SK-N-DZ (cell line): ENCODE data around the gene TRIO.
A peak's percentile ranks its signal among the peaks of the same experiment; 100 is the strongest.

Experiments
- DNase-seq: peaks from one replicate; pipeline ENCODE4 v3.0.0-alpha.2; 2015; ENCODE audit warnings: low spot score

The TRIO gene

DNA sequence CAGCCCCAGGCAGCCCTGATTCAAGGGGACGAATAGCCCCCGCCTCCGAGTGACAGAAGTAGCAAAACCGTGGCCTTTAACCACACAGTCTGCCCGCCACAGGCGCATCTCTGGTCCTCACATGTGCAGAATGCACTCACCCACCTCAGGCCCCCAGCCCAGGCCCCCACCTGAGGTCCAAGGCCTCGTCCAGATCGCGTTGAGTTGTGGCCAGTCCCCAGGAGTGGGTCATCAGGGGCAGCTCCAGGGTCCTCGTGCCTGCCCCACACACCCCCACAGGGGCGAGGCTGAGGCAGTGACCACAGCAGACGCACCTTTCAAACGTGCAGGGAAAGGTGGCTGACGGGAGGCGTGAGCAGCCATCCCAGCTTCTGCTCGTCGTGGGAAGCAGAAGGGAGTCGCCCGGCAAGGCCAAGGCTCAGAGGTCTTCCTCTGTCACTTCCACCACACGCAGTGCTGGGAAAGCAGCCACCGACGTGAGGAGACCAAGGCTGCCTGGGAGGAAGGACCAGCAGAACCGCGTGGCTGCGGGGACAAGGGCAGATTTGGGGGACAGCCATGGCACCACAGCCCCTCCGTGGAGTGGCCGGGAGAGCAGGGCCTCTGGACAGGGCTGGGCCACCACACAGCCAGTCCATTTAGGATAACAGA, 360.7 kb downstream of the TRIO start:
- no peak for DNase-seq

DNA sequence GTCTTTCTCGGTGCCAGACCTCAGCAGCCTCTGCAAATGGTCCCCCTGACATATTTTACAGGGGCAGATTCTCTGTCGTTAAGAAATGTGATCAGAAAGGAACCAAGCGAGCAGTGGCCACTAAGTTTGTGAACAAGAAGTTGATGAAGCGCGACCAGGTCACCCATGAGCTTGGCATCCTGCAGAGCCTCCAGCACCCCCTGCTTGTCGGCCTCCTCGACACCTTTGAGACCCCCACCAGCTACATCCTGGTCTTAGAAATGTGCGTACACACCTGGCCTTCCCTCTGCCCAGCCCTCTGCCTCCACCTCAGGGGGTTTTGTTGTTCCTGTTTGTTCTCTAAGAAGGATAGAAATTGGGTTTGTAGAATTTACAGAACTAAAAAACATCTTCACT, 361.2 kb downstream of the TRIO start:
- DNase-seq, result no peak

DNA sequence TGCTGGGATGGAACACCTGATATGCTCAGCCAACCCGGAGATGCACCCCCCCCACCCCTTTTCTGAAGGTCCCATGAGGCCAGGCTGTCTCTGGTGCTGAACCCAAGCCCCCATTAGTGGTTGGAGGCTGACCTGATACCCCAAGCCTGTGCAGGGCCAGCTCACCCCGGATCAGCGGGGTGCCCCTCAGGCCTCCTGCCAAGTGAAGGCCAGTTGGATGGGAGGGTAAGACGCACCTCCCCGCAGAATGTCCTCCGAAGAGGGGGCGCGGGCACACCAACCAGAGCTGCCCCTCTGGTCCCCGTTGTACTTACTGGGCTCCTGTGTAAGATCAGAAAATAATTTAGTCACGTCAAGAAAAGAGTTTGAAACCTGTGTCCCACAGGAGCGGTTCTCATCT, 361.7 kb downstream of the TRIO start:
- no peak for DNase-seq

DNA sequence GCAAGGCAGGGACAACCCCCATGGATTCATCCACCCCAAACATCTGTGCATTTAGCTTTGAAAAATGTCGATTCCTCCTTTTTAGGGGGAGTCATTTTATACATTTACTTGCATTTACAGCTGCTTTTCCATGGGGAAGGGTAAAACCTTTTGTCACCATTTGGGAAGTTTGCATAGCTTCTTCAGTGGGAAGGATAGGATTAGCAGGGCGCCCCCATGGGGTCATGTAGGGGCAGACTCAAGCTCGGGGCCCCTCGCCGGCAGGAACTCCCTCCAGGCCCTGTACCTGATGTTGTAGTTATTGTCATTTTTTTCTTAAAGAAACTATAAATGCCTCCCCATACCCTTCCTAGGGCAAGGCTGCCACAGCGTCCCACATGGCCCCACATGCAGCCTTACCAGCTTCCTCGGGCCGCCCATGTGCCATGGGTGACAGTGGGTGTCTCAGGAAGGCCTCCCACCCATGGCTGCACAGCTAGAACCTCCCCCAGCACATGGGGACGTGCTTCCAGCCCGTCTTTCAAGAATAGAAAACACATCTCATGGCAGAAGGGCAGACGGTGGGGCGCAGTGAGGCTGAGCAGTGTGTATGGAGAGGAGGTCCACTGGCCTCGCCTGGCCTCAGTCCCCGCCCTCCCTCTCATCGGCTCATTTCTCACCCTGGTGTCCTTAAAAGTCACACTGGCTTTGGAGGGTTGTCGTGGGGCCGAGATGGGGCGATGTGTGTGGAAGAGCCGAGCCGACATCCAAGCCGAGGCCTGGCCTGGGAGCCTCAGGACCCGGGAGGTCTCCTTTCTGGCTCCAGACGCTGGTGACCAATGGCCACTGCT, 362.4 kb downstream of the TRIO start:
- no peak for DNase-seq

DNA sequence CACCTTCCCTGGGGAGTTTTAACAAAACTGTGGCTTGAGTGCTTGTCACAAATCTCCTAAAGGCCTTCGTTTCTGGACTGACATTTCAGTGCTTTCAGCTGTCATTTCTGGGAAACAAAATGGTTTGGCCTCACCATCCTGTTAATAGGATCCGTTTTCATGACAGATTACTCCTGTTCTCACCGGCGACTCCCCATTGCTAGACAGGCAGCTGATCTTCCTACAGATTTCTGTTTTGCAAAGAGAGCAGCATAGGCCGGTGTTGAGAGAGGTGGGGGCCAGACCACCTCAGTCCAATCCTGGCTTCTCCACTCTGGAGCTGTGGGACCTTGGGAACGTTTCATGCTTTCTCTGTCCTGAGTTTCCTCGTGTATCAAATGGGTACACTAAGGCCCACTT, 363.0 kb downstream of the TRIO start:
- DNase-seq, result no peak

DNA sequence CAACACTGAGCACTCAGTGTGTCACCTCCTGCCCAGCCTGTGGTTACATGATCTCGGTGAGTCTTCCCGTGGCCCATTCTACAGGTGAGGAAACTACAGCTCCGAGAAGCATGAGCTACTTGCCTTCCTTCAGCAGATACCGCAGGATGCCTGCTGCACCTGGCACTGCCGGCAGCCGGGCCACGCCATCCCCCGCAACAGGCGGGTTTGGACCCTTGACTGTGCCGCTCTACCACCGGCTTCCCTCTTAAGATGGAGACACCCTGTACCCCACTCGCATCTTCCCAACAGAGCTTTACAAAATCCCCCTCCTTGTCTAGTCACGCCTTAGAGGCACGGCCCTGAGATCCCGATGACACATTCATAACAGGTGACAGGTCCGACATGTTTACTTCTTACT, 363.5 kb downstream of the TRIO start:
- no peak for DNase-seq

DNA sequence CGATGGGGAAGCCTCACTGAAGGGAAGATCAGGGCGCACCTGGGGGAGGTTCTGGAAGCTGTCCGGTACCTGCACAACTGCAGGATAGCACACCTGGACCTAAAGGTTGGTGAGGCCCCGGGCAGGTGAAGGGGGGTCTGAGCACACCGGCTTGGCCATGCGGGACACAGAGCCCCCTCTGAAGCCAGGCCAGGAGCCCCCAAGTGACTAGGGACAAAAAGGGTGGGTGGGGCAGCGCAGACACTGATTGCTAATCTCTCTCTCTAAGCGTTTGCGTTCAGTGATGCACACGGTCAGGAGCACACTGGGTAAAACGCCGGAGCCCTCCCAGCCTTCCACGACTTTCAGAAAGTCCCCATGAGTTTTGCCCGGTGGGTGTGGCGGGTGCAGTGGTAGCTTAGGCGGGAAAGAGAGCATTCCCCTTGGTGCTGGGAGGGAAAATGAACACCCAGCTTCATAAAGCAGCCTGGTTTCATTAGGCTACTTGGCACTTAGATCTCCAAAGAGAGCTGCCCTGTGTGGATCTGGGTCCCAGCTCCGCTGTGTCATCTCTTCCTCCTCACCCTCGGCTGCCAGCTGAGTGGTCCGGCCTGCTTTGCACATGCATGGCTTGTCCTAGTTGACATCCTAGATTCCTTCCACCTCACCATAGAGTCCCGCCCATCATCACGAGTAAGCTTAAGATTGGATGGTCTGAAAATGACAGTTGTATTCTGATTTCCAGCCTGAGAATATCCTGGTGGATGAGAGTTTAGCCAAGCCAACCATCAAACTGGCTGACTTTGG, 364.2 kb downstream of the TRIO start:
- no peak for DNase-seq

DNA sequence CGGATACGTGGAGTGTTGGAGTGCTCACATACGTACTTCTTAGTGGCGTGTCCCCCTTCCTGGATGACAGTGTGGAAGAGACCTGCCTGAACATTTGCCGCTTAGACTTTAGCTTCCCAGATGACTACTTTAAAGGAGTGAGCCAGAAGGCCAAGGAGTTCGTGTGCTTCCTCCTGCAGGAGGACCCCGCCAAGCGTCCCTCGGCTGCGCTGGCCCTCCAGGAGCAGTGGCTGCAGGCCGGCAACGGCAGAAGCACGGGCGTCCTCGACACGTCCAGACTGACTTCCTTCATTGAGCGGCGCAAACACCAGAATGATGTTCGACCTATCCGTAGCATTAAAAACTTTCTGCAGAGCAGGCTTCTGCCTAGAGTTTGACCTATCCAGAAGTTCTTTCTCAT, 364.9 kb downstream of the TRIO start:
- DNase-seq, result no peak

DNA sequence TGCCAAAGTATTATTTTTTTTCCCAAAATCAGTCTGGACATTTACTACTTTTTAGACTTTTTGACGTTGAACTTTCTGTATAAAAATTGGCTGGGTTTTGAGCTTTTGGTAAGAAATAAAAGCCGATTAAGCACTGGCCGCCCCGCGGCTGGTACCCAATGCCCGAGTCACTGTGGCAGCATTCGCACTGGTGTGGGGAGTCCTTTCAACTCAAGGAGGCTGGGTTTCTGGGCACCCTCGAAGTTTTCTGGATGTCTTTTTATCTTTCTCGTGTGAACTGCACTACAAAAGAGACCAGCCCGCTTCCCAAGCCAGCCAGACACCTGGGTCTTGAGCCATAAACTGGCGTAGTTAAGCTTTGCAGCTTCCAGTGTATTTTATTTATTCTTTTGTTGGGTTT, 366.4 kb downstream of the TRIO start:
- DNase-seq, result no peak

DNA sequence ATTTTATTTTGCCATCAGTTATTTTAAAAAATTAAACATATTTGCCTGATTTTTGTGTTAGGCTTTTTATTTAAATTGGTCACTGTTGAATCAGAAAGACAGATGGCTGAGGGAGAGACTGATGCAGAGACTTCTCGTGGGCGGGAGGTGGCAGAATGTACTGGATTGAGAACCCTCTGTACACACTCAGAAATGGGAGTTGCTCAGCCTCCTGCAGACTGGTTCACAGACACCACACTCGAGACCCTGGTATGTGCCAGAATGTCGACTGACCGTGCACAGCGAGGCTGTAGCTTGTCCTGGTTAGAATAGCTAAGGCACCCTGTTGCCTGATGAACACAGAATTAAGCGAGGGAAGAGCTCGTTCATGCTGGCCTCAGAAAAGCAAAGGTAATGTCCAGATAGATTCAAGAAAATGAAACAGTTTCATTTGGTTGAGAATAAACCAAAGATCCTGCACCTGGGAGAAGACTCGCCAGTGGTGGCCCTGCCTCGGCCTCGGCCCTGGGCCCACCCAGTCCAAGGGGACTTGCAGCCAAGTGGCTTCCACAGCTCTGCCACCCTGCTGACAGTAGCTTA, 367.1 kb downstream of the TRIO start:
- no peak for DNase-seq

DNA sequence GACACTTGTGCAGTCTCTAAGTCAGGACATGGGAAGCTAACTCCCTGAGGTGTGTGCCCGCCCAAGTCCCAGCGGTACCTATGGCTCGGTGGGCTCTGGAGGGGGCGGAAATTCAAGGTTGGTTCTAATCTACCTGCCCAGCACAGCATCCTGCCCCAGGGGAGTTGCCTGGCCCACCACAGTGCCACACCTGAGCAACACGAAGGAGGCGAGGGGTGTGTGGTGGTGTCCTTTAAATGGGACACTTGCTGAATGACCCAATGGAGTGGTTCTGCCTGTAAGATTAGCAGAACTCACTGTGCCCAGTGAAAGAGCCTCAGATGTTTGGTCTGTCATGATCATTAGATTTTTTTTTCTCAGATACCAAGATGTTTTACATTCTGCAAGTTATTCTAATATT, 367.7 kb downstream of the TRIO start:
- no peak for DNase-seq

DNA sequence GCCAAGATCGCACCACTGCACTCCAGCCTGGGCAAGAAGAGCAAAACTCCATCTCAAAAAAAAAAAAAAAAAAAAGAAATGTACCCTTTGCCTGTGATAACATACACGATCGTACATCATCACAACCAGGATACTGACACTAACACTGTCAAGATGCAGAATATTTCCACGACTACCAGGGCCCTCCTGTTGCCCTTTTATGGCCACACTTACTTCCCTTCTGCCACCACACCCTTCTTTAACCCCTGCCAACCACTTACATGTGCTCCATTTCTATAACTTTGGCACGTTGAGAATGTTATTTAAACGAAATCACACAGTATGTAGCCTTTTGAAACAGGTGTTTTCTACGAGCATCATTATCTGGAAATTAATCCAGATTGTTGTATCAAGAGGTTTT, 369.4 kb downstream of the TRIO start:
- no peak for DNase-seq

DNA sequence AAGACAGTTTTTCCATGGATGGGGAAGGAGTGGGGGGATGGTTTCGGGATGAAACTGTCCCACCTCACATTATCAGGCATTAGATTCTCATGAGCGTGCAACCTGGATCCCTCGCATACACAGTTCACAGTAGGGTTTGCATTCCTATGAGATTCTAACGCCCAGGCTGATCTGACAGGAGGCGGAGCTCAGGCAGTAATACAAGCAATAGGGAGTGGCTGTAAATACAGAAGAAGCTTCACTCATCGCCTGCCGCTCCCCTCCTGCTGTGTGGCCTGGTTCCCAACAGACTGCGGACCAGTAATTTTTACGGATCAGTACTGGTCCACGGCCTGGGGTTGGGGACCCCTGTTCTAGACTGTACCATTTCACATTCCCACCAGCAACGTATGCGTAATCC, 370.1 kb downstream of the TRIO start:
- DNase-seq, result no peak

DNA sequence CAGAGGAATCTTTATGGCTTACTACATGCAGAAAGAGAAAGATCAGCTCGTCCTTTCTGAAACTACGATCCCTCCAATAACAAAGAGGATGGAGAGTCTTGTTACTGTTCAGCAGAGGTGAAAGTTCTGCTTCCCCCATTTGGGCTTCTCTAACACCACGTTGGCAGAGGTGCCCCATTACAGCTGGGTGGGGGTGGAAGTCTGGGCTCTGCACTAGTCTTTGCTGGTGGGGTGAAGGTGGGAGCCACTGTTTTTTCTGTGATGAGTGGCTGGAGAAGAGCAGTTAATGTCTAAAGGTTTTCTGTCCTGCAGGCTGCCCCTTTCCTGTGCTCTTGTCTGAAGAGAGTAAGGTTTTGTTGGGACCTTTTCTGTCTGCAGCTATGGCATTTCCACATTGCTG, 373.8 kb downstream of the TRIO start:
- DNase-seq, result no peak

DNA sequence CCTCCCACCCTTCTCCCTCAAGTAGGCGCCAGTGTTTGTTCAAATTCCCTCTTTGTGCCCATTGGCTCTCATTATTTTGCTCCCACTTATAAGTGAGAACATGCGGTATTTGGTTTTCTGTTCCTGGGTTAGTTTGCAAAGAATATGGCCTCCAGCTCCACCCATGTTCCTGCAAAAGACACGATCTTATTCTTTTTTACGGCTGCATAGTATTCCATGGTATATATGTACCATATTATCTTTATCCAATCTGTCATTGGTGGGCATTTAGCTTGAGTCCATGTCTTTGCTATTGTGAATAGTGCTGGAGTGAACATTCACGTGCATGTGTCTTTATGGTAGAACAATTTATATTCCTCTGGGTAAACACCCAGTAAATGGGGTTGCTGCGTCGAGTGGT, 375.5 kb downstream of the TRIO start:
- no peak for DNase-seq

DNA sequence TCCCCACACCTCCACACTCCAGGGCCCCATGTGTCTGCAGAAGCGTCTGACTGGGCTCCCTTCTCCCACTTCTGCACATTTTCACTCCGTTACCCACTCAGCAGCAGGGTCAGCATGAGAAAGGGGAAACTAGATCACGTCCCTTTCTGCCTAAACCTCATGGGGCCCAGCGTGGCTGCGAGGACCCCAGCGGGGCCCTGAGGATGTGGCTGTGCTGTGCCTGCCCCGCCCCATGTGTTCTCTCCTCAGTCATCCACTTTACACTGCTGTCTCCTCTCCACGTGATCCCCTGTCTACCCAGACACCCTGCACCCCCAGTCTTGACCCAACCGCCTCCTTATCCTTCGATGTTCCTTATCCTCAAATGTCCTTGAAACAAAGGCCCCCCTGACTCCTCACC, 378.6 kb downstream of the TRIO start:
- no peak for DNase-seq

DNA sequence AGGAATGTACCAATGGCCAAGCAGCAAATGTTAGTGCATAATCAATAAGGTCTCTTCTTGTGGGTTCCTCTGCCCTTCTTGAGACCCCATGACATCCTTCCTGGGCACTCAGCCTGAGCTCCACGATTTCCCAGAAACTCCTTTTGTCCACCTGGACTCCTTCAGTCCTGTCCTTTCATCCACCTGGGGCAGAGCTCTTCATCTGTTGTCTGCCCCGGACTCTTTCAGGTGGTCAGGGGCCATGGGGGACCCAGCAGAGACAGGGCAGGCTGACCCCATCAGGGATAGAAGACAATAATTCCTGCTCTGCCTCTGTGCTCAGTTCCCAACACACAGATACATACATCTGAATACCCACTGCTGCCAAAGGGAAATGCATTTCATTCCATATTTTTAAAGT, 379.6 kb downstream of the TRIO start:
- no peak for DNase-seq

DNA sequence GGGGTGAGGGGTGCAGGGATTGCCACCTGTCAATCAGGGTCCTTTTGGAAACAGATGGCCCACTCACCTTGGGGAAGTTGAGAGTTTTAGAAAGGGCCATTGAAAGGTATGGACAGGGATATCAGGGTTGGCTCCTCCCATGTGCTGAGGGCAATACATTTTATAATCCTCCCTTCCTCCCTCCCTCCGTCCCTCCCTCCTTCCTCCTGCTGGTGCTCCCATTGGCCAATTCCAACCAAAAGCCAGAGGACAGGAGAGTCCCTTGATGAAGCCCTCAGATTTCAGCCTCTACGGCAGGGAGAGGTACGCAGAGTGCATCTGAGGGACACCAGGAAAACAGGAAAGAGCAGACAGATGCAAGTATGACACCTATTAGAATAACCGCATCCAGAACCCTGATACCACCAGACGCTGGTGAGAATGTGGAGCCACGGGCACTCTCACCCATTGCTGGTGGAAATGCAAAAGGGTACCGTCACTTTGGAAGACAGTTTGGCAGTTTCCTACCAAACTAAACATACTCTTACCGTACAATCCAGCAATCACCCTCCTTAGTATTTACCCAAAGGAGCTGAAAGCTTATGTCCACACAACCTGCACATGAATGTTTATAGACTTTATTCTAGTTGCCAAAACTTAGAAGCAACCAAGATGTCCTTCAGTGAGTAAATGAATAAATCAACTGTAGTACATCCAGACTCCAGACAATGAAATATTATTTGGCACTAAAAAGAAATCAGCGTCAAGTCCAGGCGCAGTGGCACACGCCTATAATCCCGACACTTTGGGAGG, 380.3 kb downstream of the TRIO start:
- DNase-seq, result no peak

DNA sequence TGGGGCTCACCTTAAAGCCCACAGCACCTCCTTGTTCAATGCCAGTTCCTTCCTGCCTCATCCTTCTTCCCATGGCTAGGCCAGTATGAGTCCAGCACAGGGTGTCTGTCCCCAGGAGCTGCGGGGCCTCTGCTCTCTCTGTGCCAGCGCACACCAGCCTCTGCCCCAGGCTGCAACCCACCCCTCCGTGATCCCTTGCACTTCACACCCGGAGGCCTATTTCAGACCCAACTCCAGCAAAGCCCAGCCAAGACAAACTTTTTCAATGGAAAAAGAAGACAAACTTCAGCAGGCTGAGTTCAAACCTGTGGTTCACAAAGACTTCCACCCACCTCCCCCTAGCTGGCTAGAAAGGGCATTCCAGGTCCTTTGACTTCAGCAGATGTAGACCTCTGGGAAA, 382.3 kb downstream of the TRIO start:
- DNase-seq, result no peak

DNA sequence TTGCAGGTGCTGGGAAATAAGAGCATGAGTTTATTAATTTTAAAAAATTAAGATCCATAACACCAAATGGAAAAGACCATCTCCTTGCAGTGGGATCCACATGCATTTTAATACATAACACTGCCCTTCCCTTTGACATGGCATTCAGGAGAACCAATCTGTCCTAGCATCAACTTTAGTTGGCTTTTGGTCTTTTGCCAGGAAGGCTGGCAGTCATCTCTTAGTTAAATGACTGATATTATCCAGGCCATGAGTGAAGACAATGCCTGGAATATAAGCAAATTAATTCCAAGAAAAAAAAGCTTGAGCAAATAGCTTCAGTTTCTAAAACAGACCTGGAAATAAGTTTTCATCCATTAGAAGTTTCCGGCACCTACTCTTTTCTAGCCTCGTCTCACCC, 383.4 kb downstream of the TRIO start:
- peak; percentile 21 for DNase-seq

DNA sequence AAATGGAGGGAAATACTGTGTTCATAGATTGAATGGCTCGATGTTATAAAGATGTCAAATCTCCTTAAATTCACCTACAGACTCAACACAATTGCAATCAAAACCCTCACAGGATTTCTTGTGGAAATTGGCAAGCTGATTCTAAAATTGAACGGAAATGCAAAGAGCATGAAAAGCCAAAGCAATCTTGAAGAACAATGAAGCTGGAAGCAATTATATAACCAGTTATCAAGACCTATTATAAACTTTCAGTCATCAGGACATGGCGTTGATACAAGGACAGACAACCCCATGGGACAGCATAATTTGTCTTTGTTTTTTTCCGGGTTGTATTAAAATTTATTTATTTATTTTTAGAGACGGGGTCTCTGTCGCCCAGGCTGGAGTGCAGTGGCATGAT, 385.0 kb downstream of the TRIO start:
- DNase-seq, result no peak

DNA sequence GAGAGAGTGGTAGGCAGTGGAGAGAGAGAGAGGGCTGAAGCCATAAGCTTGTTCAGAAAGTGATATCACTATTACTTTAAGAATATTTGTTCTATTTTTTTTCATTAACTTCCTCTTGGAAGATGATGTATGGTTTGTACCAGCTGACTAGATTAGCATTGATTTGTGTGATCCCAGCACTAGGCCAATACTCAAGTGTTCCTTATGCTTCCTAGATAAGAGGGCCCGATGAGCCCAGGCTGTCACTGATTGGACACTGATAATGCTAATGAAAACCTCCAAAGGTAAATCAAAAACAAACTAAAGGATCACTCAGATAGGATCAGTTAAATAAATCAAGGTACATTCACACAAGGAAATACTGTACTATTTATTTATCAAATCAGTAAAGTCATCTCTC, 385.8 kb downstream of the TRIO start:
- peak; percentile 69 for DNase-seq
